Activated naive CD4-positive, alpha-beta T cell treated with anti-CD3 and anti-CD28 coated beads, Interleukin-2, amount 50 U/mL, for 24 hours (primary cell): ENCODE results near the gene ABTB2.

Experiments used
- H3K27ac Mint-ChIP-seq: one replicate; pipeline ENCODE4 v1.8.0; 2021; ENCODE audit warnings: mild to moderate bottlenecking, mixed read lengths
- H3K27me3 Mint-ChIP-seq: one replicate; pipeline ENCODE4 v1.8.0; 2021; ENCODE audit warnings: mixed read lengths
- H3K36me3 Mint-ChIP-seq: one replicate; pipeline ENCODE4 v1.8.0; 2021; ENCODE audit warnings: mixed read lengths
- H3K4me1 Mint-ChIP-seq: one replicate; pipeline ENCODE4 v1.8.0; 2021; ENCODE audit warnings: mixed read lengths
- H3K4me3 Mint-ChIP-seq: one replicate; pipeline ENCODE4 v1.8.0; 2021; ENCODE audit warnings: mild to moderate bottlenecking, mixed read lengths
- H3K9me3 Mint-ChIP-seq: one replicate; pipeline ENCODE4 v1.8.0; 2021; ENCODE audit warnings: mixed read lengths

ABTB2 gene

DNA sequence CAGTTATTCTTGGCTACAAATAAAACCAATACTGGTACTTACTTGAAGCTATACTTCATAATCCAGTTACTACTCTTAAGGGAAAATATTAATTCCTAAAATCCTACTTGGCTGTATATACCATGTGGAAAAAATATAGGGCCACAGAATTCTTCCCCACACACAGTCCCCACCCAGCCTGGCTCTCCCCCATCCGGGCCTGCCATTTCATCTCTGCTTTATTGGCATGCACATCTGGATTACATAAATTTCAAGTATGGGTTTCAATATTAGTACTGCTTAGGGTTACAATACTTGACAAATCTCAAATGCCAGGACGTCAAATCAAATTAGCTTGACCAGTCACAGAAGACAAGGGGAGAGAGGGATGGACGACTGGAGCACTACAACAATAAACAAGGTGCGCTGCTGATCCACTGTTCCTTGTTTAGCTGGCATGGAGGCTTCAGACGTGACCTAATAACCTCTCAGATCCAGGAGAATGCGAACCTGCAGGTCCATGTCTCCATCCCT lies 81.4 kb downstream of the ABTB2 start:
- Mint-ChIP-seq H3K4me1 (no peaks in the 10 kb centered on the region), H3K27me3 (no peaks in the 10 kb centered on the region), H3K4me3 (no peak overlapping the region), H3K27ac (no peak overlapping the region), H3K9me3 (no peaks in the 10 kb centered on the region), H3K36me3 (no peaks in the 10 kb centered on the region)

DNA sequence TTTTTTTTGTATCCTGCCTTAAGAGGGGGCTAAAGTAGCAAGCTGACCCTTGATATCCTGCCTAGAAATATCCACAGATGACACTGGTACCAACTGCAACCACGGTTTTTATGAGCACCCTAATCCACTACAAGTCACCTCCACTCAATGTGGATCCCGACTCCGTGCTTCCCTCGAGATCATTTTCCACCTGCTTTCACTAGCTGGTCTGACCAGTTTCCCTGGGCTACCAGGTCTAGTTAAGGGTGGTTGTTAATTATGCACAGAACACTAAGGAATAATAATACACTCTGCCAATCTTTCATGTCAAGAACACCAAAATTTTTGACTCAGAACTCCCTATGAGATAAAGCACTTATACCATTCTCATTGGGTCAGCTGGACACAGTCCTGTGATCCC lies 82.3 kb downstream of the ABTB2 start:
- Mint-ChIP-seq H3K9me3 (no peaks in the 10 kb centered on the region), H3K27ac (no peak overlapping the region), H3K4me1 (no peaks in the 10 kb centered on the region), H3K4me3 (no peak overlapping the region), H3K27me3 (no peaks in the 10 kb centered on the region), H3K36me3 (no peaks in the 10 kb centered on the region)

DNA sequence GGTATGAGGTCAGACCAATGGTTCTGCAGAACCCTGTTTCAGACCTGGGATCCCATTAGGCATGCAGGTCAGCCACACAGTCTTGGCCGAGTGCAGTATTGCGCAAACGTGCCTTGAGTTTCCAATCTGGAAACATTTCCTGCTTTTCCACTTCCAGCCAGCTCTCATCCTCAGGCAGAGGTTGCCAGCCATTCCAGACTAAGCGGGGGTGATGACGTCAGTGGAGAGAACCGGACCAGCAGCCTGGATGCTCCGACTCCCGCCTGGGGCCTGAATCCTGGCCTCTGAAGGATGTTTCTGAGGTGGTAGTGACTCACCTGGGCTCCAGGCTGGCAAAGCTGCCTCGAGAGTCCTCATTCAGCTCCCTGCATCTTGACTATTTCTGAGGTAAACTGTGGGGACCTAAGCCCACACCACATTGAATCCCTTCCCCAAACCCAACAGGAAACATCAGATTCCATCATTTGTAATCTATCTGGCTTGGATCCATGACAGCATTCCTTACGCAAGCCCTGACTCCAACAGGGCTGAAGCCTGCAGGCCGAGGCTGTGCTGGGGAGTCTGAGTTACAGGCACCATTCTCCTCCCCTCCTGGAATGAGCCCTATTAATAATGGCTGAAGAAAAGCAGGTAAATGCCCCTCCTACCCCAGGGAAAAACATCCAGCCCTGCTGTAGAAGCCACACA lies 83.0 kb downstream of the ABTB2 start:
- H3K36me3 Mint-ChIP-seq = no peaks in the 10 kb centered on the region
- no peak overlapping the region for H3K27ac Mint-ChIP-seq
- H3K9me3 Mint-ChIP-seq = no peaks in the 10 kb centered on the region
- no peak overlapping the region for H3K4me3 Mint-ChIP-seq
- H3K27me3 Mint-ChIP-seq = no peaks in the 10 kb centered on the region
- H3K4me1 Mint-ChIP-seq = no peaks in the 10 kb centered on the region

- Mint-ChIP-seq H3K27me3 (no peaks in the 10 kb centered on the region), H3K36me3 (no peaks in the 10 kb centered on the region), H3K4me3 (no peak overlapping the region), H3K4me1 (no peaks in the 10 kb centered on the region), H3K9me3 (no peaks in the 10 kb centered on the region), H3K27ac (no peak overlapping the region)
Measured at GRCh38 chr11:34273099-34273498, 84.7 kb downstream of the ABTB2 start.

GRCh38 chr11:34271727-34272126 lies 86.1 kb downstream of the ABTB2 start:
- Mint-ChIP-seq H3K4me1 (peaks cover 2% of the 10 kb centered on the region), H3K9me3 (no peaks in the 10 kb centered on the region), H3K27me3 (no peaks in the 10 kb centered on the region), H3K36me3 (no peaks in the 10 kb centered on the region), H3K4me3 (no peak overlapping the region), H3K27ac (no peak overlapping the region)

GRCh38 chr11:34270711-34271110 lies 87.1 kb downstream of the ABTB2 start:
- Mint-ChIP-seq H3K4me3 (no peak overlapping the region), H3K27me3 (no peaks in the 10 kb centered on the region), H3K36me3 (no peaks in the 10 kb centered on the region), H3K27ac (no peak overlapping the region), H3K9me3 (no peaks in the 10 kb centered on the region), H3K4me1 (peaks cover 10% of the 10 kb centered on the region)

- H3K36me3 Mint-ChIP-seq = no peaks in the 10 kb centered on the region
- no peak overlapping the region for H3K4me3 Mint-ChIP-seq
- no peaks in the 10 kb centered on the region for H3K9me3 Mint-ChIP-seq
- no peak overlapping the region for H3K27ac Mint-ChIP-seq
- H3K4me1 Mint-ChIP-seq = peaks cover 10% of the 10 kb centered on the region
- H3K27me3 Mint-ChIP-seq = no peaks in the 10 kb centered on the region
Measured at GRCh38 chr11:34269694-34270245, 88.0 kb downstream of the ABTB2 start.

- Mint-ChIP-seq H3K27me3 (no peaks in the 10 kb centered on the region), H3K9me3 (no peaks in the 10 kb centered on the region), H3K4me3 (no peak overlapping the region), H3K27ac (no peak overlapping the region), H3K36me3 (no peaks in the 10 kb centered on the region), H3K4me1 (peaks cover 10% of the 10 kb centered on the region)
Measured at GRCh38 chr11:34268906-34269430, 88.8 kb downstream of the ABTB2 start.

- H3K36me3 Mint-ChIP-seq = no peaks in the 10 kb centered on the region
- H3K9me3 Mint-ChIP-seq = no peaks in the 10 kb centered on the region
- H3K27ac Mint-ChIP-seq = no peak overlapping the region
- H3K27me3 Mint-ChIP-seq = no peaks in the 10 kb centered on the region
- H3K4me1 Mint-ChIP-seq = peaks cover 10% of the 10 kb centered on the region
- H3K4me3 Mint-ChIP-seq = no peak overlapping the region
Measured at GRCh38 chr11:34267417-34267816, 90.4 kb downstream of the ABTB2 start.

- H3K27ac Mint-ChIP-seq = no peak overlapping the region
- H3K9me3 Mint-ChIP-seq = no peaks in the 10 kb centered on the region
- H3K4me1 Mint-ChIP-seq = peaks cover 10% of the 10 kb centered on the region
- H3K36me3 Mint-ChIP-seq = no peaks in the 10 kb centered on the region
- H3K4me3 Mint-ChIP-seq = no peak overlapping the region
- no peaks in the 10 kb centered on the region for H3K27me3 Mint-ChIP-seq
Measured at GRCh38 chr11:34267013-34267412, 90.8 kb downstream of the ABTB2 start.

- no peak overlapping the region for H3K4me3 Mint-ChIP-seq
- H3K27me3 Mint-ChIP-seq = no peaks in the 10 kb centered on the region
- H3K9me3 Mint-ChIP-seq = no peaks in the 10 kb centered on the region
- no peaks in the 10 kb centered on the region for H3K36me3 Mint-ChIP-seq
- peaks cover 10% of the 10 kb centered on the region for H3K4me1 Mint-ChIP-seq
- H3K27ac Mint-ChIP-seq = no peak overlapping the region
Measured at GRCh38 chr11:34266090-34266912, 91.5 kb downstream of the ABTB2 start.

GRCh38 chr11:34264303-34265110 lies 93.3 kb downstream of the ABTB2 start:
- Mint-ChIP-seq H3K4me3 (no peak overlapping the region), H3K4me1 (peaks cover 10% of the 10 kb centered on the region), H3K36me3 (no peaks in the 10 kb centered on the region), H3K27me3 (no peaks in the 10 kb centered on the region), H3K9me3 (no peaks in the 10 kb centered on the region), H3K27ac (no peak overlapping the region)

GRCh38 chr11:34263441-34264091 lies 94.2 kb downstream of the ABTB2 start:
- no peak overlapping the region for H3K27ac Mint-ChIP-seq
- no peak overlapping the region for H3K4me3 Mint-ChIP-seq
- H3K27me3 Mint-ChIP-seq = no peaks in the 10 kb centered on the region
- no peaks in the 10 kb centered on the region for H3K36me3 Mint-ChIP-seq
- peaks cover 10% of the 10 kb centered on the region for H3K4me1 Mint-ChIP-seq
- no peaks in the 10 kb centered on the region for H3K9me3 Mint-ChIP-seq

DNA sequence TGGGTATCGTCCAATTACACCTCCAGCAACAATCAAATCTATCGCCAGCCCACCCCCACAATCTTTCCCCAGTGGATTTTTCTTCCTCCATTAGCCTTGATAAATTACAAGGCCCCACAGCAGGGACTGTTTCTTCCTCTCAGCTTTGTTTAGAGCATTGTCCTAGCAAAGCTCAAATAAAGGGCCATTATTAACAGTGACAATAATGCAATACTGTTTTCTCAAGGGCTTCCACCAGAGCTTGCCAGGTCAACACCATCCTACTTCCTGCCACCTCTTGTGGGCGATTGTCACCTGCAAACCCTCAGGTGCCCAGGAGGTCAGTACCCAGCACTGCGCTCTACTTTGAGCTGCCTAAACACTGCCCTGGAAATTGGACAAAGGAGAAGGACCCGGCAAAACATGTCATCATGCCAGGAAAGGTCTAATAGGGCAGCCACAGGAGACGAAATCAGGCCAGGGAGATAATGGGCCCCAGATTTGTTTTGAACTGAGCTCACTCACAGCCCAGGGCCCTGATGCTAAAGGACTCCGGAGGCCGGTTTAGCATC lies 95.2 kb downstream of the ABTB2 start:
- Mint-ChIP-seq H3K36me3 (no peaks in the 10 kb centered on the region), H3K9me3 (no peaks in the 10 kb centered on the region), H3K4me3 (no peak overlapping the region), H3K27ac (no peak overlapping the region), H3K4me1 (peaks cover 10% of the 10 kb centered on the region), H3K27me3 (no peaks in the 10 kb centered on the region)

- no peaks in the 10 kb centered on the region for H3K36me3 Mint-ChIP-seq
- no peak overlapping the region for H3K4me3 Mint-ChIP-seq
- H3K4me1 Mint-ChIP-seq = peaks cover 9% of the 10 kb centered on the region
- no peaks in the 10 kb centered on the region for H3K27me3 Mint-ChIP-seq
- H3K9me3 Mint-ChIP-seq = no peaks in the 10 kb centered on the region
- H3K27ac Mint-ChIP-seq = no peak overlapping the region
Measured at GRCh38 chr11:34261820-34262219, 96.0 kb downstream of the ABTB2 start.
